ENCODE measurements around the gene ARAP1.

The ARAP1 gene

DNA sequence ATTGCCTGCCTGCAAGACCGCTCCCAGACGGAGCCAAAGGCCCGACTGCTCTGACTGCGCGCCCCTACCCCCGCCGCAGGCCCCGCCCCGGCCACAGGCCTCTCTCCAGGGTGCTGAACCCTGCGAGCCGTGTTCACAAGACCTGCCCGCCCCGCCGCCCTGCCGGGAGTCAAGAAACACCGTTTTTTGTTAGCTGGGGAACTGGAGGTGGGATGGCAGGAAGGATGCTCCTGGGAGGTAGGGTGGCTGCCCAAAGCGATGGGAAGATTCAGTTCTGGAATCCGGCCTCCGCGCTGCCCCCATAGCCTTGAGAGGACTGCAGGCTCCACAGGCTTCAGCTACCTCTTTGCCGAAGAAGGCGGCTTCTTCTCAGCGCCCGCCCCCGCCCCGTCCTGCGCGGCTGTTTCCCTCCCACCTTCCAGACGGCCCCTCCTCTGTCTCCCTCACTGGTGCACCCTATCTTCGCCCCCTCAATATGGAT is 75.3 kb downstream of the ARAP1 start:
- peak; percentile 81 for DNase-seq
- H3K4me3 Mint-ChIP-seq, result no peak overlapping the region
- H3K4me1 Mint-ChIP-seq (ENCODE audit: low read depth), result peaks cover 3% of the 10 kb centered on the region
- H3K36me3 Mint-ChIP-seq (ENCODE audit: low read depth), result no peaks in the 10 kb centered on the region
- H3K27ac Mint-ChIP-seq, result no peak overlapping the region
- H3K9me3 Mint-ChIP-seq, result no peaks in the 10 kb centered on the region
- H3K27me3 Mint-ChIP-seq, result peaks cover 63% of the 10 kb centered on the region

DNA sequence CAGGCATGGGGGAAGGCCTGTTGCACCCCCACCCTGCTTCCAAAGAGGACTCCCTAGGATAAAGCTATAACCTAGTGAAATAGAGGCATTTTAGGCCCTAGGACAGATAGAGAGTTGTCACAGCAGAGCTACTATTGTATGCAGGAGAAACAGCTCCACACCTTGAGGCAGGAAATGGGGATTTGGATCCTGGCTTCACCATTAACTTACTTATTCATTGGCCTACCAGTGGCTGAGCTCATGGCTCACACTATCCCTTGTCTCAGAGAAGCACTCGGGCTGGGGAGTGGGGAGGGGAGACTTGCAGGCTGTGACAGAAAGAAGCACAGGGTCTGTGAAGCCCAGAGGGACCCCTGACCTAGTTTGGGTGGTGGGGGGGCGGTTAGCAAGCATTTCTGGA is 77.0 kb downstream of the ARAP1 start:
- H3K9me3 Mint-ChIP-seq, result no peaks in the 10 kb centered on the region
- no peak overlapping the region for H3K4me3 Mint-ChIP-seq
- H3K27ac Mint-ChIP-seq, result no peak overlapping the region
- H3K36me3 Mint-ChIP-seq (ENCODE audit: low read depth), result no peaks in the 10 kb centered on the region
- peaks cover 77% of the 10 kb centered on the region for H3K27me3 Mint-ChIP-seq
- DNase-seq, result no peak
- peaks cover 3% of the 10 kb centered on the region for H3K4me1 Mint-ChIP-seq (ENCODE audit: low read depth)

DNA sequence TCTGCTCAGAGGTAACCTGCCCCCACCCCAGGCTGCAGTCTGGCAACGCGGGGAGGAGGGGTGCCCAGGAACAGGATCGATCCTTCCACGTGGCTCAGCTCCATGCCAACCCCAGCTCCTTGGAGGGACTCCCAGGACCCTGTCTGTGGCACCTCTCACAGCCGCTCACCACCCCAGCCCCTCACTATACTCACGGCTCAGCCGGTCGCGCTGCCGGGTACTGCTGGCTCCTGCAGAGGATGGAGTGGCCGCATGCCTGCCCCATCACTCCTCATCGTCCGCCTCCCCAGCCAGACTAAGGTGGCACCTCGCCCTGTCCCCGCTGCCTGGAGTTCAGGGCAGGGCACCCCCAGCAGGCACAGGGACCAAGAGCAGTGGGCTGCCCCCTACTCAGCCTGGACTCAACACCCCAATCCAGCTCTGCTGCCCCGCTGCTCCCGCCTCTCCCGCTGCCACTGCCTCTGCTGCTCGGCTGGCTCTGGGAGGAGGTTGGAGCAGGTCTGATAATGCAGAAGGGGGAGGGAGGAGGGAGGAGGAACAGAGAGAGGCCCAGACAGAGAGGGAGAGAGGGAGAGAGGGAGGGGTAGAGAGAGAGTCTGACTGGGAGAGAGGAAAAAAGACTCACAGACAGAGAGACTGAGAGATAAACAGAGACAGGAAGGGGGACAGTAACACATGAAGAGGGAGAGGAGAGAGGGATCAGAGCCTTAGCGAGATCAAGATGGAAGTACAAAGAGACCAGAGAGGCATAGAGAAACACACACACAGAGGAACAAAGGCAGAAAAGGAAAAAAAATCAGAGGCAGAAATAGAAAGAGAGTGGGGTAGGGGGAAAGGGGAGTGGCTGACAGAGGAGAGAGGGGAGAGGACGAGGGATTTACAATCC is 78.0 kb downstream of the ARAP1 start, which contains the start of gene PDE2A:
PDE2A (minus strand) TSS at position 480 of the 886 bp plus-strand sequence; CDS start at position 265, 215 bp downstream.
- Mint-ChIP-seq H3K4me1 (ENCODE audit: low read depth) (peaks cover 5% of the 10 kb centered on the region), H3K9me3 (no peaks in the 10 kb centered on the region), H3K4me3 (no peak within 1 kb of the TSS), H3K36me3 (ENCODE audit: low read depth) (no peaks in the 10 kb centered on the region), H3K27ac (no peak within 1 kb of the TSS), H3K27me3 (peaks cover 82% of the 10 kb centered on the region)
- DNase-seq, result no peak

DNA sequence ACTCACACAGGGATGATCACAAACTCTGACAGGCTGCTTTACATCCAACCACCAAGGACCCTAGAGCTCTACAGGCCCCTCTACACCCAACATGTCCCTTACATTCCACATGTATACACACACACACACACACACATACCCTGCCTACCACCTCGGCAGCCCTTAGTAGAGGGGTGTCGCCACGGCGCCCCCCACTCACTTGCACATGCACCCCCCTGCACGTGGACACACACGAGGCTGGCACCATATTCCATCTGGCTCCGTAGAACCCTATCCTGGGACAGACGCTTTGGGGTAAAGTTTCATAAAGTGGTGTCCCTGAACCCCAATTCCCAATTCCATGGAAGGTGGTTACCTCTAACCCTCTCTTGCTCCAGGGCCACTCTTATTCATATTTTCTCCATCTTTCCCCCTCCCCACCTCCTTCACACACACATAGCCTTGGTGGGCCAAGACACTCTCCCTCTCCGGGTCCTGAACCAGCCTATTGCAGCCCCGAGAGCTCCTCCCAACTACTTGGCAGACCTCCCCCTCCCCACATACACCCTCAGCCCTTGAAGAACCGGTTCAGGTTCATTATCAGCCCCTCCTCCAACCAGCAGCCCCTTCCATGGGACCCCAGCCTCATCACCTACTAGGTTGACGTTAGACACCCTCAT is 78.8 kb downstream of the ARAP1 start:
- H3K4me1 Mint-ChIP-seq (ENCODE audit: low read depth), result peaks cover 13% of the 10 kb centered on the region
- peaks cover 88% of the 10 kb centered on the region for H3K27me3 Mint-ChIP-seq
- no peaks in the 10 kb centered on the region for H3K36me3 Mint-ChIP-seq (ENCODE audit: low read depth)
- no peaks in the 10 kb centered on the region for H3K9me3 Mint-ChIP-seq
- H3K27ac Mint-ChIP-seq, result no peak overlapping the region
- no peak for DNase-seq
- H3K4me3 Mint-ChIP-seq, result no peak overlapping the region

DNA sequence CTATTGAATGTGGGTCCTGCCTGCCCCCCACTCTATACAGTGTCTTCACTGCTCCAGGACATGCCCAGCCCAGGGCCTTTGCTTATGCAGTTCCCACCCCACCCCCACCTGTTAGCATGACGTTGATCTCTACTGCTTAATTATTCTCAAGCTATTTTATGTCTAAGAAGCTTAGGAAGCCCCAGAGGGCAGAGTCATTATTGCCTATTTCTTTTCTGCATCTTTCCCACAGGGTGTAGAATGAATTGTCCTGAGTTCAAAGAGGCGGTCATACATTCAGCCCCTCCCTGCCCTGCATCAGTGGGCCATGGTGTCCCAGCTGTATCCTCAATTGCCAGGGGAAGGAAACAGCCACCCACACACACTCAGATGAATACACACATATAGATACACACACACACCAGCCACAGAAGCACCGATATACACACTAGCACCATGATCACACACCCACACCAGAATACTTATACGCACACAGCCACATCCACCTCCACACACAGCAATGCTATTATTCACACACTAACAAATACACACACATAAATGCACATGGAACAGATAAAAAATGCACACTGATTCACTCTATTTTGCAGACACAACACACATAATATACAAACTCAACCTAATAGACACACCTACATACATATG is 79.5 kb downstream of the ARAP1 start:
- Mint-ChIP-seq H3K27ac (no peak overlapping the region), H3K9me3 (no peaks in the 10 kb centered on the region), H3K36me3 (ENCODE audit: low read depth) (no peaks in the 10 kb centered on the region), H3K4me3 (no peak overlapping the region), H3K4me1 (ENCODE audit: low read depth) (peaks cover 15% of the 10 kb centered on the region), H3K27me3 (peaks cover 88% of the 10 kb centered on the region)
- DNase-seq, result no peak

DNA sequence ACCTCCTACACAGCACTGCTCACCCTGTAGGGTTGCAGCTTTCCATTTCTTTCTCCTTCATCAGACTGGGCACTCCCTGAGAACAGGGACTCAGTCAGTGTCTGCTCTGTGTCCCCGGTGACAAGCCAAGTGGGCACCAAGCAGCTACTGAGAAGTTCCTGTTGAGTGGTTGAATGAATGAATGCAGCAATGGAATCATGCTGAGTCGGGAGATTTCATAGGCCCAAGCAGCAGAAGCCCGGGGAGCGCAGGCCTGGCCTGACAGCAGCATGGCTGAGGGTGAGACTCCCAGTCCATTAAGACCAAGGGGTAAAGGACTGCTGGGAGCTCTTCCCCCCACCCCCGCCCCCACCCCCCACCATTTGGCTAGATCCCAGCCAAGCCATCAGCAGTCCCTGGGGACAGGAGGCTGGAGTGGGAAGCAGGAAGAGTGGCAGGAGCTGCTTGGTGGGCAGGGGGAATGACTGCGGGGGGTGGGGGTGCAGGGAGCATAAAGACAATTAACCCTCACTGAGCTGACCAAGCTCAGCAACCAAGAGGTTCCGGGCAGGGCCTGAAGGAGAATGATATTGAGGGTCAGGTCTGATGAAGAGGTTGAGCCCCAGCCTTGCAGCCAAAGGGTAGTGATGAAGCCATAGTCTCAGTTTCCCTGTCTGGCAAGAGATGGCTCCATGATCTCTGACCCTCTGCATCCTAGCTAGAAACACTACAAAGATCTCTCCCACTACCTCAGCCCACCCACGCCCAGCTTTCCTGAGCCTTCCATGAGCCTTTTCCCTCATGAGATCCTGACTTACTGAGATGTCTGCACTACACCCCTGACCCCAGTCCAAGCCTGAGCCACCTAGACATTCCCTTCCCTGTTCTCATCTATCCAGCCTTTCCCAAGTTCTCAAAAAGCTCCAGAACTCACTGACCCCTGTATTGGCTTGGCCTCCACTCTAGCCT is 80.8 kb downstream of the ARAP1 start:
- Mint-ChIP-seq H3K27me3 (peaks cover 90% of the 10 kb centered on the region), H3K27ac (no peak overlapping the region), H3K36me3 (ENCODE audit: low read depth) (no peaks in the 10 kb centered on the region), H3K9me3 (peaks cover 8% of the 10 kb centered on the region), H3K4me1 (ENCODE audit: low read depth) (peaks cover 12% of the 10 kb centered on the region), H3K4me3 (no peak overlapping the region)
- DNase-seq, result no peak

DNA sequence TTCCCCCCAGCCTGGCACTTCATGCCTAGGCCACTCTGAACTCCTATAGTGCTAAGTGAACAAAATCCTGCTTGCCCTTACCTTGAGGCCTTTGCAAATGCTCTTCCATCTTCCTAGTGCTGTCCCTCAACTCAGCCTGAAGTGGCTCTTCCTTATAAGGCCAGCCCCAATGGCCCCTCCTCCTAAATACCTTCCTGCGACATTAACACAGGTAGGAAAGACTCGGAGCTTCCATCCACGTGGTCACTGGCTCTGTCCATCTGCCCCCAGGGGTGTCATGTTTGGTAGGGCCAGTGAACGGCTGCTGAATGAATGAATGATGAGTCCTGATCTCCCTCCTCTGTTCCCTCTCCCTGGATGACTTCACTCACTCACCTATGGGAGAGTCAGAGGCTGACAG is 82.2 kb downstream of the ARAP1 start:
- H3K36me3 Mint-ChIP-seq (ENCODE audit: low read depth), result no peaks in the 10 kb centered on the region
- DNase-seq, result no peak
- H3K27me3 Mint-ChIP-seq, result peaks cover 90% of the 10 kb centered on the region
- peaks cover 8% of the 10 kb centered on the region for H3K9me3 Mint-ChIP-seq
- no peak overlapping the region for H3K4me3 Mint-ChIP-seq
- H3K4me1 Mint-ChIP-seq (ENCODE audit: low read depth), result peaks cover 12% of the 10 kb centered on the region
- no peak overlapping the region for H3K27ac Mint-ChIP-seq

DNA sequence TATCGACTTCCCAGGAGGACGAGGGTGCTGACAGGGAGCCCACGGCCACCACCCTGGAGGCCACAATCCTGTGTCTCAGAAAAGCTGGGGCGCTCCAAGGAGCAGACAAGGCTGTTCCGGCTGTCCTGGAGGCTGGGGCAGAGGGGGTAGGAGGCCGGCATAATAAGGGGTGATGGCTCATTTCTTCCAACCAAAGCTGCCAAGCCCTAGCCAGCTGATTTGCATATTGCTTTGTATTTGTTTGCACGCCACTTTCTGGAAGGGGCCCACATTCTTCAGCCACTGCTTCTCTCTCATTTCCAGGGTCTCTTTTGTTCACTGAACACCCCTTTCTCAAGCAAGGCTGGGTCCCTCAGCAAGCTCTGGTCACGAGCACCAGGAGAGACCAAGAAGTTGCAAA is 82.7 kb downstream of the ARAP1 start:
- H3K4me3 Mint-ChIP-seq, result no peak overlapping the region
- H3K4me1 Mint-ChIP-seq (ENCODE audit: low read depth), result peaks cover 12% of the 10 kb centered on the region
- H3K9me3 Mint-ChIP-seq, result peaks cover 8% of the 10 kb centered on the region
- no peak for DNase-seq
- H3K27me3 Mint-ChIP-seq, result peaks cover 87% of the 10 kb centered on the region
- H3K27ac Mint-ChIP-seq, result no peak overlapping the region
- no peaks in the 10 kb centered on the region for H3K36me3 Mint-ChIP-seq (ENCODE audit: low read depth)

DNA sequence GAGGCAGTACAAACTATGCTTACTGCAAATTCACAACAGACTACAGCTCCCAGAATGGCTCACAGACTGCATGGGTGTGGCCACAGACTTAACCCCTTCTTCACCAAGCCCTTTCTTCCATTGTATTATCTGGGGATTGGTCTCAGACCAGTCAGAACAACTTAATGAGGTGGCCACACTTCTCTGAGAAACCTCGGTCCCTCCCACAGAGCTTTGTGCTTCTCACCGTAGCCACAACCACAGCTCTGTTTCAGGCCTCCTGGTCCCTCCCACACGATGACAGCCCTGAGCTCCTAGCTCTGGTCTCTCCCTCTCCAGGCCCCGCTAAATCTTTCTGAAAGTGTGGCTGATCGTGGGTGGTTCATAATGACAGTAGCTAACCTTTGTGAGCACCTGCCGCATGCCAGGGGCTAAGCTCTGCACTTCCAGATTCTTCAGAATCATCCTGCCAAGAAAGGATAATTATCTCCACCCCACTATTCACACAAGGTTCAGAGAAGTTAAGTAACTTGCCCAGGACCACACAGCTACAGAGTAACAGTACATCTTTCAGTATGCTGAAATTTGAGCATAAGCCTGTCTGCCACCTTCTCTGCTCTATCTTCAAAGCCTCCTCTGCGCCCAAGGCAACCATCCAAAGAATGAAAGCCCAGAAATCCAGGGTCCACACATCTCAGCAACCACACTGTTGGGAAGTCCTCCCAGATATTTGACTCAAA is 83.4 kb downstream of the ARAP1 start:
- Mint-ChIP-seq H3K27ac (peak overlapping the region; percentile 30), H3K9me3 (peaks cover 8% of the 10 kb centered on the region), H3K36me3 (ENCODE audit: low read depth) (no peaks in the 10 kb centered on the region), H3K4me3 (no peak overlapping the region), H3K27me3 (peaks cover 81% of the 10 kb centered on the region), H3K4me1 (ENCODE audit: low read depth) (peaks cover 12% of the 10 kb centered on the region)
- peak; percentile 48 for DNase-seq

DNA sequence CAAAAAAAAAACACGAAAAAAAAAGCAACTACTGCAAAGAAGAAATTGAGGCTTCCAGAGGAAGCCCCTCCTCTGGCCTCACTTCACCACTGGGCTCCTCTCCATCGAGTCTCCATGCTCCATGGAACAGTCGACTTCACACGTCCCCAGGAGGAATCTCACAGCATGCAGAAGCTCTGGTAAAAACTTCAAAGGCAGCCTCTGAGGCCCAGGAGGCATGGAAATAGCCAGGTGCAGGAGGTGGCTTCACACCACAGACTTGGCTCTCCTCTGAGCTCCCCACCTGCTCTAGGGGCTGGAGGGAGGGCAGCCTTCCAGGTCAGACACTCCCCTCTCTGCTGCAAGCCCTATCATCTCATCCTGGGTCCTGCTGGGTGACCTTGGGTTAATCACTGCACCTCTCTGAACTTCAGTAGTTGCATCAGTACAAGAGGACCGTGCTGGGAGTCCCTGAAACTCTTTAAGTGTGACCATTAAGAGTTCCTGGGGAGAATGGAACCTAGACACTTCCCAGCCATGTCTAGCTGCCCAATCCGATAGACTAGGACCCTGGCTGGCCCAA is 86.2 kb downstream of the ARAP1 start:
- H3K27me3 Mint-ChIP-seq, result peaks cover 60% of the 10 kb centered on the region
- H3K36me3 Mint-ChIP-seq (ENCODE audit: low read depth), result no peaks in the 10 kb centered on the region
- no peak overlapping the region for H3K27ac Mint-ChIP-seq
- DNase-seq, result no peak
- H3K4me3 Mint-ChIP-seq, result no peak overlapping the region
- peaks cover 8% of the 10 kb centered on the region for H3K9me3 Mint-ChIP-seq
- peaks cover 12% of the 10 kb centered on the region for H3K4me1 Mint-ChIP-seq (ENCODE audit: low read depth)

DNA sequence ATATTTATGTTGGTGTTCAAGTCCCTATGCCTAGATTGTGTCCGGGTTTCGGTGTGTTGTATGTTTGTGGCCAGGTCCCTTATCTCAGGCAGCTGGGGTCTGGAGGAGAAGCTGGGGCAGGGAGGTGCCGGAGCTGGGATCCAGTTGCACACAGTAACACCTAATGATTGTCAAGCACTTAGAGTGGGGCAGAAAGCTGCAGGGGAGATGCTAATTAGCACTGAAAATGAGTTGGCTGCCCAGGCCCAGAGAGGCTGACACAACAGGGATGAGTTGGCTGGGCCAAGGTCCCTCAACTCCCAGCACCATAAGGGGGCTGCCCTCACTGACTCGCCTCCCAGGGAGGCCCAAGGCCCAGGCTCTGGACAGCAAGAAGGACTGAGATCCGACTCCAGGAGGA is 90.2 kb downstream of the ARAP1 start:
- peaks cover 29% of the 10 kb centered on the region for H3K27me3 Mint-ChIP-seq
- no peak overlapping the region for H3K27ac Mint-ChIP-seq
- H3K9me3 Mint-ChIP-seq, result peaks cover under 1% of the 10 kb centered on the region
- H3K4me1 Mint-ChIP-seq (ENCODE audit: low read depth), result no peaks in the 10 kb centered on the region
- no peak overlapping the region for H3K4me3 Mint-ChIP-seq
- no peak for DNase-seq
- H3K36me3 Mint-ChIP-seq (ENCODE audit: low read depth), result no peaks in the 10 kb centered on the region

DNA sequence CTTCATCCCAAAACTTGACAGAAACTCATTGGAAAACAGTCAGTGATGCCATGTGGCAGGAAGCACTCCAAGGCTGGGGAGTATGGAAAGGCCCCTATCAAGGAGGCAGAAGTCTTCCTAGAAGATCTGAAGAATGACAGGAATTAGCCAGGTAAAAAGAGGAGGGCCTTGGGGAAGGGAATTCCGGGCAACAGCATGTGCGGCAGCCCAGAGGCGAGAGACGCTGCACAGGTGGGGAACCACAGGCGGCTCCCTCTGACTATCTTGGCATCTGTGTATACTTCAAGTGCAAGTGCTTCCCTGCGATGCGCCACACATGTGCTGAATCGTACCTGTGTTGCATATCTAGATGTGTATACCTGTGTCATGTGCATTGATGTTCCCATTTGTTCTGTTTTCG is 90.7 kb downstream of the ARAP1 start:
- Mint-ChIP-seq H3K9me3 (no peaks in the 10 kb centered on the region), H3K27me3 (peaks cover 26% of the 10 kb centered on the region), H3K4me3 (no peak overlapping the region), H3K27ac (no peak overlapping the region), H3K36me3 (ENCODE audit: low read depth) (no peaks in the 10 kb centered on the region), H3K4me1 (ENCODE audit: low read depth) (no peaks in the 10 kb centered on the region)
- no peak for DNase-seq

DNA sequence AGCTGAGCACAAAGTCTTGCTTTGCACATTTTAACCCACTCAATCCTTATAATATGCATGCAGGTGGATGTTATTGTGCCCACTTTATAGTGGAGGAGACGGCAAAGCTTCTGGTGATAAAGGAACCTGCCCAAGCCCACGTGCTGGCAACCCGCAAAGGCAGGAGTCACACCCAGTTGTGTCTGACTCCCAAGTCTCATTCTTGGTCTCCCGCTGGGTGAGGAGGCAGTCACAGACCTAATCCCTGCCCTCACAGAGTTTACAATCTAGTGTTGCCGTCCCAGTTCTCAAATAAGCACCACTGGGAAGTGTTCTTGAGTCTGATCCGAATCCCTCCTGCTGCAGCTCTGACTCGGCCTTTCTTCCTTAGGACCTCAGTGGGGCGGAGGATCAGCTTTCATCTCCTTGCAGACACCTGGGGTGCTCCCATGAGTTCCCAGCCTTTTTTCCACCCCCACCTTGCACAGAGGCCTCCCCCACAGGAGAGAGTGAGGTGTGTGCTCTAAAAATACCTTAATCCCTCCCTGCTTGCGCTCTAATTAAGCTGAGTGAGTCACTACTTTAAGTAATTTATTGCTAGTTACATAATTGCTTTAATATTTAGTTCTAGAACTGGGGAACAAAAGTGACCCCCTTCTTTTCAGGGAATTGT is 93.1 kb downstream of the ARAP1 start:
- H3K36me3 Mint-ChIP-seq (ENCODE audit: low read depth), result no peaks in the 10 kb centered on the region
- no peaks in the 10 kb centered on the region for H3K9me3 Mint-ChIP-seq
- H3K27me3 Mint-ChIP-seq, result peaks cover 9% of the 10 kb centered on the region
- no peak for DNase-seq
- H3K4me3 Mint-ChIP-seq, result no peak overlapping the region
- no peak overlapping the region for H3K27ac Mint-ChIP-seq
- no peaks in the 10 kb centered on the region for H3K4me1 Mint-ChIP-seq (ENCODE audit: low read depth)
